Measurements from ENCODE around the gene DIP2A. TPM values are rescaled to one million over a fixed set of nuclear protein-coding genes. Genes with fewer than 3 reads are reported as not detected.

The DIP2A gene
- total and polyA plus RNA-seq, 3 donors from 2014 or later = 42.5 to 104 (median 94.3) TPM

GRCh38 chr21:46411236-46411635 is 47.5 kb upstream of the DIP2A start:
- no peaks in the 10 kb centered on the region for H3K4me1 ChIP-seq
- intact Hi-C loops (cut with DNase I; ENCODE audit: low total_unique reads) = no loop called here
- H3K27ac ChIP-seq = no peak overlapping the region
- TF ChIP-seq POLR2A (IDR thresholded peaks at IDR 0.05) (no peak), CTCF (IDR thresholded peaks at IDR 0.05) (no peak)
- no peaks in the 10 kb centered on the region for H3K36me3 ChIP-seq (ENCODE audit: low read depth, missing control alignments)
- no peaks in the 10 kb centered on the region for H3K9me3 ChIP-seq
- no peak for DNase-seq
- 92 to 93% methylated on average over 17 of the region's 17 CpGs for WGBS, 2 donors
- H3K4me3 ChIP-seq = no peak overlapping the region
- H3K27me3 ChIP-seq = no peaks in the 10 kb centered on the region

- DNase-seq = no peak
- no peaks in the 10 kb centered on the region for H3K36me3 ChIP-seq (ENCODE audit: low read depth, missing control alignments)
- intact Hi-C loops (cut with DNase I; ENCODE audit: low total_unique reads) = no loop called here
- H3K4me3 ChIP-seq = no peak overlapping the region
- no peaks in the 10 kb centered on the region for H3K4me1 ChIP-seq
- TF ChIP-seq POLR2A (IDR thresholded peaks at IDR 0.05) = no peak
- no peak for TF ChIP-seq CTCF (IDR thresholded peaks at IDR 0.05)
- no peaks in the 10 kb centered on the region for H3K27me3 ChIP-seq
- 88 to 95% methylated on average over 9 to 31 of the region's 31 CpGs for WGBS, 2 donors
- no peaks in the 10 kb centered on the region for H3K9me3 ChIP-seq
- no peak overlapping the region for H3K27ac ChIP-seq
Measured at GRCh38 chr21:46411691-46412090, 47.0 kb upstream of the DIP2A start.

GRCh38 chr21:46412521-46413364 is 45.9 kb upstream of the DIP2A start:
- TF ChIP-seq POLR2A (IDR thresholded peaks at IDR 0.05) = no peak
- intact Hi-C loops (cut with DNase I; ENCODE audit: low total_unique reads) = no loop called here
- Histone ChIP-seq H3K27ac (no peak overlapping the region), H3K9me3 (no peaks in the 10 kb centered on the region), H3K4me3 (no peak overlapping the region), H3K36me3 (ENCODE audit: low read depth, missing control alignments) (no peaks in the 10 kb centered on the region), H3K4me1 (no peaks in the 10 kb centered on the region), H3K27me3 (no peaks in the 10 kb centered on the region)
- WGBS, 2 donors = 89 to 91% methylated on average over 34 to 39 of the region's 39 CpGs
- no peak for DNase-seq

GRCh38 chr21:46413365-46413696 is 45.4 kb upstream of the DIP2A start:
- DNase-seq = no peak
- Histone ChIP-seq H3K4me1 (no peaks in the 10 kb centered on the region), H3K4me3 (no peak overlapping the region), H3K27ac (no peak overlapping the region), H3K9me3 (no peaks in the 10 kb centered on the region), H3K27me3 (no peaks in the 10 kb centered on the region), H3K36me3 (ENCODE audit: low read depth, missing control alignments) (no peaks in the 10 kb centered on the region)
- TF ChIP-seq CTCF (IDR thresholded peaks at IDR 0.05) (no peak), POLR2A (IDR thresholded peaks at IDR 0.05) (no peak)
- intact Hi-C loops (cut with DNase I; ENCODE audit: low total_unique reads) = no loop called here
- 91 to 96% methylated on average over 9 of the region's 9 CpGs for WGBS, 2 donors

GRCh38 chr21:46414965-46415275 is 43.8 kb upstream of the DIP2A start:
- no peak for DNase-seq
- no peaks in the 10 kb centered on the region for H3K36me3 ChIP-seq (ENCODE audit: low read depth, missing control alignments)
- H3K9me3 ChIP-seq = no peaks in the 10 kb centered on the region
- H3K4me3 ChIP-seq = no peak overlapping the region
- no peaks in the 10 kb centered on the region for H3K4me1 ChIP-seq
- no peak overlapping the region for H3K27ac ChIP-seq
- no peak for TF ChIP-seq CTCF (IDR thresholded peaks at IDR 0.05)
- TF ChIP-seq POLR2A (IDR thresholded peaks at IDR 0.05) = no peak
- intact Hi-C loops (cut with DNase I; ENCODE audit: low total_unique reads) = no loop called here
- 95% methylated on average over 13 of the region's 13 CpGs for WGBS, 2 donors
- no peaks in the 10 kb centered on the region for H3K27me3 ChIP-seq
